ENCODE results near the gene CHPF2. TPM values are rescaled to one million over a fixed set of nuclear protein-coding genes. Genes with fewer than 3 reads are reported as not detected.

CHPF2 gene
- total RNA-seq, 4 donors from 2014 or later = 18.5 to 32.6 (median 31.2) TPM

- DNase-seq = peak; percentile 45 to 70
- Histone ChIP-seq H3K36me3 (no peaks in the 10 kb centered on the region), H3K4me1 (peaks cover 0 to 5% of the 10 kb centered on the region in 2 donors), H3K4me3 (peak overlapping the region; percentile 10 to 46), H3K27me3 (no peaks in the 10 kb centered on the region), H3K27ac (peak overlapping the region in 1 of 2 donors; percentile 34), H3K9me3 (no peaks in the 10 kb centered on the region)
- intact Hi-C loops (cut with DNase I; ENCODE audit: low total_unique reads) = no loop called here
- TF ChIP-seq POLR2A (IDR thresholded peaks at IDR 0.05) (peak in 1 of 2 donors; percentile 46), CTCF (IDR thresholded peaks at IDR 0.05) (no peak)
Observed at GRCh38 chr7:151276666-151277590, 44.6 kb downstream of the CHPF2 start.

- Histone ChIP-seq H3K4me3 (peak overlapping the region in 1 of 2 donors; percentile 46), H3K27me3 (no peaks in the 10 kb centered on the region), H3K4me1 (peaks cover 0 to 5% of the 10 kb centered on the region in 2 donors), H3K27ac (no peak overlapping the region), H3K9me3 (no peaks in the 10 kb centered on the region), H3K36me3 (no peaks in the 10 kb centered on the region)
- no peak for TF ChIP-seq CTCF (IDR thresholded peaks at IDR 0.05)
- TF ChIP-seq POLR2A (IDR thresholded peaks at IDR 0.05) = no peak
- intact Hi-C loops (cut with DNase I; ENCODE audit: low total_unique reads) = no loop called here
- no peak for DNase-seq
Observed at GRCh38 chr7:151277631-151278030, 45.3 kb downstream of the CHPF2 start.

- TF ChIP-seq CTCF (IDR thresholded peaks at IDR 0.05) = no peak
- DNase-seq = no peak
- Histone ChIP-seq H3K27ac (no peak overlapping the region), H3K27me3 (no peaks in the 10 kb centered on the region), H3K36me3 (no peaks in the 10 kb centered on the region), H3K9me3 (no peaks in the 10 kb centered on the region), H3K4me1 (peaks cover 0 to 5% of the 10 kb centered on the region in 2 donors), H3K4me3 (no peak overlapping the region)
- intact Hi-C loops (cut with DNase I; ENCODE audit: low total_unique reads) = no loop called here
Observed at GRCh38 chr7:151278949-151279348, 46.7 kb downstream of the CHPF2 start.

- intact Hi-C loops (cut with DNase I; ENCODE audit: low total_unique reads) = no loop called here
- Histone ChIP-seq H3K4me1 (peaks cover 0 to 5% of the 10 kb centered on the region in 2 donors), H3K9me3 (no peaks in the 10 kb centered on the region), H3K36me3 (no peaks in the 10 kb centered on the region), H3K27ac (no peak overlapping the region), H3K4me3 (no peak overlapping the region), H3K27me3 (no peaks in the 10 kb centered on the region)
- no peak for DNase-seq
- TF ChIP-seq POLR2A (IDR thresholded peaks at IDR 0.05) (no peak), CTCF (IDR thresholded peaks at IDR 0.05) (no peak)
Observed at GRCh38 chr7:151279868-151280267, 47.6 kb downstream of the CHPF2 start.

- no peaks in the 10 kb centered on the region for H3K27me3 ChIP-seq
- TF ChIP-seq CTCF (IDR thresholded peaks at IDR 0.05) = no peak
- TF ChIP-seq POLR2A (IDR thresholded peaks at IDR 0.05) = no peak
- intact Hi-C loops (cut with DNase I; ENCODE audit: low total_unique reads) = no loop called here
- no peaks in the 10 kb centered on the region for H3K36me3 ChIP-seq
- no peaks in the 10 kb centered on the region for H3K9me3 ChIP-seq
- no peak for DNase-seq
- H3K4me3 ChIP-seq = no peak overlapping the region
- H3K4me1 ChIP-seq = peaks cover 0 to 5% of the 10 kb centered on the region in 2 donors
- no peak overlapping the region for H3K27ac ChIP-seq
Observed at GRCh38 chr7:151280388-151281019, 48.2 kb downstream of the CHPF2 start.

Data from uterus (tissue), 4 donors.